Karpas-422 (cell line): Measurements from ENCODE around the gene SLC25A22. TPM values are rescaled to one million over a fixed set of nuclear protein-coding genes. Genes with fewer than 3 reads are reported as not detected.

ENCODE experiments used
- DNase-seq: peaks from one replicate; pipeline ENCODE4 v3.0.0-alpha.2; 2015
- H2AFZ ChIP-seq: fragments of 200-600 bp; sonication (generic); 2 replicates; pipeline ENCODE4 v1.6.1; 2014; ENCODE audit warnings: antibody characterized with exemption, low read length, mixed read lengths
- H3K27ac ChIP-seq: fragments of 200-600 bp; sonication (generic); 2 replicates; pipeline ENCODE4 v1.5.1; 2014; ENCODE audit warnings: mild to moderate bottlenecking, low read length, moderate library complexity
- H3K27me3 ChIP-seq: fragments of 200-600 bp; sonication (generic); 2 replicates; pipeline ENCODE4 v1.6.1; 2014; ENCODE audit warnings: low read length, mixed read lengths
- H3K36me3 ChIP-seq: fragments of 200-600 bp; sonication (generic); 2 replicates; pipeline ENCODE4 v1.6.1; 2014; ENCODE audit warnings: low read length, mixed read lengths; ENCODE audit not compliant: insufficient read depth
- H3K4me1 ChIP-seq: fragments of 200-600 bp; sonication (generic); 2 replicates; pipeline ENCODE4 v1.6.1; 2014; ENCODE audit warnings: mild to moderate bottlenecking, low read length, mixed read lengths
- H3K4me2 ChIP-seq: fragments of 200-600 bp; sonication (generic); 2 replicates; pipeline ENCODE4 v1.6.1; 2014; ENCODE audit warnings: low read length, low read depth, mild to moderate bottlenecking; ENCODE audit not compliant: poor library complexity, severe bottlenecking
- H3K4me3 ChIP-seq: fragments of 200-600 bp; sonication (generic); 2 replicates; pipeline ENCODE4 v1.5.1; 2014; ENCODE audit warnings: mild to moderate bottlenecking, antibody characterized with exemption, low read length, mixed read lengths
- H3K79me2 ChIP-seq: fragments of 200-600 bp; sonication (generic); 2 replicates; pipeline ENCODE4 v1.6.1; 2014; ENCODE audit warnings: mild to moderate bottlenecking, low read length, mixed read lengths
- H3K9ac ChIP-seq: fragments of 200-600 bp; sonication (generic); 2 replicates; pipeline ENCODE4 v1.6.0; 2014; ENCODE audit warnings: low read length
- H3K9me2 ChIP-seq: fragments of 200-600 bp; sonication (generic), shearing (Covaris generic); replicated peaks from 2 replicates; pipeline ENCODE4 v1.6.0; 2014; ENCODE audit warnings: mild to moderate bottlenecking, low read length, moderate library complexity; ENCODE audit not compliant: insufficient read depth
- H3K9me3 ChIP-seq: fragments of 300-700, 200-600 bp; sonication (generic); 2 replicates; pipeline ENCODE4 v1.6.1; 2014; ENCODE audit warnings: low read length, mixed read lengths
- H4K20me1 ChIP-seq: fragments of 200-600 bp; sonication (generic); 2 replicates; pipeline ENCODE4 v1.6.1; 2014; ENCODE audit warnings: mild to moderate bottlenecking, antibody characterized with exemption, low read length, low read depth; ENCODE audit not compliant: insufficient read depth
- total RNA-seq: library from RNA; depleted of rRNA; stranded (reverse); fragments of >200 nt; shearing (Covaris generic); gene quantifications from 2 replicates; pipeline ENCODE4 v1.2.3, GENCODE V29; 2014; ENCODE audit warnings: low replicate concordance

Gene SLC25A22
- total RNA-seq, 1 experiment from 2014 or later: 9.3 TPM

DNA sequence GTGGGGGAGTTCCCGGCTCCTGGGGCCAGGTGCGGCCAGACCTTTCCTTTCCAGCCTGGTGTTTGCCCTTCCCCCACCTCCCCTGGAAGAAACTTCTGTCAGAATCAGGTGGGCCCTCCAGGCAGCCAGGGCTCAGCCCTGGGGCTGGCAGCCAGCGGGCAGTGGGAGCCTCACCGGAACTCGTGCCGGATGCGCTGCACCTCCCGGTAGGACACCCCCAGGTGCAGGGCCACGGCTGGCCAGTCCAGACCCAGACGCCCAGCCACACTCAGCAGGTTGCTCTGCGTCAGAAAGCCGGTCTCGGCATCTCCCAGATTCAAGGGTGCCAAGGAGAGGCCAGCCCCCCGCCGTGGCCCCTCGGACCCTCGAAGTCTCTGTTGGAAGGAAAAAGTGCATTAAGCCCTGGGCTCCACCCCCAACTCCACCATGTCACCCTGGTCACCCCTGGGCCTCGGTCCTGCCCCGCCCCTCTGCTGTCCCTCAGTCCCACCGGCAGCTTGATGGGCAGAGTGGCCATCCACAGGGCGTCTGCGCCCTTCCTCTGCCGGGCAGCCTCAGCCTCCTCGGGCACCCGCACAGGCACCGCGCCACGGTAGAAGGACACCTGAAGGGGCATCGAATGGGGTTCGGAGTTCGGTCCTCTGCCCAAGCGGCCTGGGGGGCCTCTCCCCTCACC lies 1.7 kb upstream of the SLC25A22 start:
- Histone ChIP-seq H3K79me2 (peaks cover 17% of the 10 kb centered on the region), H3K4me2 (no peak overlapping the region), H3K4me3 (no peak overlapping the region), H2AFZ (no peak overlapping the region), H4K20me1 (peaks cover 6% of the 10 kb centered on the region; the same call in 1 of the 2 replicates), H3K36me3 (no peaks in the 10 kb centered on the region), H3K27me3 (no peaks in the 10 kb centered on the region), H3K9me2 (no peaks in the 10 kb centered on the region), H3K27ac (no peak overlapping the region), H3K4me1 (peaks cover 32% of the 10 kb centered on the region), H3K9me3 (no peaks in the 10 kb centered on the region), H3K9ac (no peak overlapping the region)
- no peak for DNase-seq

DNA sequence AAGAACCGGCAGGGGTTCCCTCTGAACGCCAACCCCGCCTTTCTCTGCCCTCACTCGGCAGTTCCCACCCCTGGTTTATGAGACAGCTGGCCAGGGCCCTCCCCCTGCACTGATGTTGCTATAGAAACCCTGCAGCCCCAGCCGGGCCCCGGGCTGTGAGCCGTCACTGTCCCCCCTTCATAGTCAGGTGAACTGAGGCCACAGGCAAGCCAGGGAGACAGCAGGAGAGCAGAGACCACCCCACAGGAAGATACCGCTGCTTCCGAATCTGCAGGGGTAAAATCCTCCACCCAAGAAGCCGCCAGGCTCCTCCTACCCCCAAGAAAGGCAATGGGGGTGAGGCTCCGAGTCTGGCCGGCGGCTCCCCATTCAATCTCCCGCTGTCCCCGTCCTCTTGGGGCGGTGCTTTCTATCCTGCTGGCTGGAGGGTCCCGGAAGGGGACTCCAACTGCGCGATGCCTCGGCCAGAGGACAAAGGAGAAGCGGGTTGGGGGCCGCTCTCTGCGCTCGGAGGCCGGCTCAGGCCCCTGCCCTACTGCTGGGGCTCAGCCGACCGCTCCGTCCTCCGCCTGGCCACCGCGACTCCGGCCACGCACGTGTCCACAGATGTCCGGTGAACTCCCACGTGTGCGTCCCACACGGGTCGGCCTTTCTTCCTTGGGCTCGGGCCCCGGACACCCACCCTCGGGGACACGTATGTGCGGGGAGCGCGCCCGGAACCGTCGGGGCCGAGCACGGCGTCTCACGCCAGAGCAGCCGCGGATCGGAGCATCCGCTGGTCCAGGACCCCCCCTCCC lies 587 bp downstream of the SLC25A22 start:
- peak overlapping the region; percentile 93 for H3K9ac ChIP-seq
- peaks cover 24% of the 10 kb centered on the region for H3K79me2 ChIP-seq
- DNase-seq: peak; percentile 92
- peaks cover 24% of the 10 kb centered on the region for H3K4me1 ChIP-seq
- peak overlapping the region; percentile 97 for H3K4me2 ChIP-seq
- peak overlapping the region; percentile 95 for H3K4me3 ChIP-seq
- H4K20me1 ChIP-seq: peaks cover 13% of the 10 kb centered on the region; the same call in 1 of the 2 replicates
- H3K36me3 ChIP-seq: no peaks in the 10 kb centered on the region
- H3K27me3 ChIP-seq: no peaks in the 10 kb centered on the region
- peak overlapping the region; percentile 81 for H3K27ac ChIP-seq
- no peaks in the 10 kb centered on the region for H3K9me3 ChIP-seq
- H2AFZ ChIP-seq: no peak overlapping the region
- H3K9me2 ChIP-seq: no peaks in the 10 kb centered on the region

DNA sequence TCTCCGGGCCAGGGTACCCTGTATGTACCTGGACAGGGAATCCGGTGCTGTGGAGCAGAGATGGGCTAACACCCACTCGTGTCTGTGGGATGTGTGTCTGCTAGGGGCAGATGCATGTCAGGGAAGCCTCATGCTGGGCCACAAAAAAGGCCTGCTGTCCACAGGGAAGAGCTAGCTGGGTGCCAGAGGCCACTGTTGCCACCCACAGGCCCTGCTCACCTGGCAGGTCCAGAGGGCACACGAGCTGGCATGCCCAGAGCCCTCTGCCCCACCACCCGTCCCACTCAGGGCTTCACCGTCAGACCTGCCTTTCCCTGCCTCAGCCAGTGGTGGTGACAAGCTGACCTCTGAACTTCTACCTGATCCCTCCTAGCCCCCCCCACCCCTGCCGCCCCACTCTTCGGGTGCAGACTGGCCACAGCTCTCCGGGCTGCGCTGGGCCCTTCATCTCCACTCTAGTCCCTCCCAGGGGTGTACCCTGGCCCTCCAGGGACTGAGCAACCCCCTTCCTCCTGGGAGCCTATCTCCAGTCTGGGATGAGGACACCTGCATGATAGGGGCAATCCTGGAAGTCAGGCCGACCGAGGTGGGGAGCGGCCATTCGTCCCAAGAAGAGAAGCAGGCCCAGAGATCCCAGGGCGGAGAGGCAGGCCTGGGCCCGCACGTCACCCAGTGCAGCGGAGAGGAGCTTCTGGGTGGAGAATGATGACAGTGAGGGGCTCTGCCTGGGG lies 1.4 kb downstream of the SLC25A22 start:
- Histone ChIP-seq H4K20me1 (peaks cover 13% of the 10 kb centered on the region; the same call in 1 of the 2 replicates), H3K9ac (peak overlapping the region; percentile 93), H2AFZ (no peak overlapping the region), H3K9me3 (no peaks in the 10 kb centered on the region), H3K27me3 (no peaks in the 10 kb centered on the region), H3K79me2 (peaks cover 24% of the 10 kb centered on the region), H3K27ac (peak overlapping the region; percentile 81), H3K4me3 (peak overlapping the region; percentile 95), H3K4me2 (peak overlapping the region; percentile 97), H3K9me2 (no peaks in the 10 kb centered on the region), H3K36me3 (no peaks in the 10 kb centered on the region), H3K4me1 (peaks cover 24% of the 10 kb centered on the region)
- DNase-seq: no peak

DNA sequence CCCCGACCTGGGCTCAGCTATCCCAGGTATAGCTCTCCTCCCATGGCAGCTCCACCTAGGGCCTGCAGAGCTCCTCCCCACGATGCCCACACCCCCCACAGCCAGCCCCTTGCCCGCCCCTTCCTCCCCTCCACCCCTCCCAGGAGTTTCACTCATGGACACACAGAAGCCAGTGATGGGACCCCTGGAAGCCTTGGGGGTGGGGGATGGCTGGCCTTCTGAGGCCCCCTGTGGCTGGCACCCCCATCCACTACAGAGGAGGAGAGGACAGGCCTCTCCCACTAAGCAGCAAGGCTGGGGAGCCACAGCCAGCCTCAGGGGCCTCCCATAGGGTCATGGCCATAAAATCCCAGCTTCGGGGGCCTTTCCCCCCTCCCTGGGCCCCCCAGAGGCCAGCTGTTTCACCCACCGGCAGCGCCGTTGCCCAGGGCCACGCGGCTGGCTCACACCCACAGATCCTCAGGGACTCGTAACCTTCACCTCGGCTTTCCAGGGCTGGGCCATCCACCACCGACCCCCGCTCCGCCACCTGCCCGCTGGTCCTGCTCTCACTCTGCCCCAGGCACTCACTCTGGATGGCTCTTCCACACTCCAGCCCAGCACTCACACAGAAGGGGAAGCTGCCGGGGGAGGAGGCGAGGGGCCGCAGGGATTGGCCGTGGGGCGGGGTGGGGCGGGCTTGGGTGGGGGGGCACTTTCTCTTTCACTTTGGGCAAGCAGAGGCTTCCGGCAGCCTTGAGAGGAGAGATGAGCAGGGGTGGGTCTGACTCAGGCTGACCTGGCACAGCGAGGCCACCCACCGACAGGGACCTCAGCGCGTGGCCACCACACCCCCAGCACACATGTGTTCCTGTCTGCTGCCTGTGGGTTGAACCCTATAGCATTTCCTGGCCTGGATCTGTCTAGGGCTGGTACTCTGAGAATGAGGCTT lies 2.2 kb downstream of the SLC25A22 start:
- no peaks in the 10 kb centered on the region for H3K27me3 ChIP-seq
- peak overlapping the region; percentile 95 for H3K4me3 ChIP-seq
- DNase-seq: peak; percentile 89
- H3K4me2 ChIP-seq: peak overlapping the region; percentile 97
- peak overlapping the region; percentile 81 for H3K27ac ChIP-seq
- no peaks in the 10 kb centered on the region for H3K36me3 ChIP-seq
- peaks cover 30% of the 10 kb centered on the region for H3K4me1 ChIP-seq
- peaks cover 13% of the 10 kb centered on the region; the same call in 1 of the 2 replicates for H4K20me1 ChIP-seq
- no peaks in the 10 kb centered on the region for H3K9me3 ChIP-seq
- no peak overlapping the region for H2AFZ ChIP-seq
- no peaks in the 10 kb centered on the region for H3K9me2 ChIP-seq
- peak overlapping the region; percentile 93 for H3K9ac ChIP-seq
- peaks cover 24% of the 10 kb centered on the region for H3K79me2 ChIP-seq

DNA sequence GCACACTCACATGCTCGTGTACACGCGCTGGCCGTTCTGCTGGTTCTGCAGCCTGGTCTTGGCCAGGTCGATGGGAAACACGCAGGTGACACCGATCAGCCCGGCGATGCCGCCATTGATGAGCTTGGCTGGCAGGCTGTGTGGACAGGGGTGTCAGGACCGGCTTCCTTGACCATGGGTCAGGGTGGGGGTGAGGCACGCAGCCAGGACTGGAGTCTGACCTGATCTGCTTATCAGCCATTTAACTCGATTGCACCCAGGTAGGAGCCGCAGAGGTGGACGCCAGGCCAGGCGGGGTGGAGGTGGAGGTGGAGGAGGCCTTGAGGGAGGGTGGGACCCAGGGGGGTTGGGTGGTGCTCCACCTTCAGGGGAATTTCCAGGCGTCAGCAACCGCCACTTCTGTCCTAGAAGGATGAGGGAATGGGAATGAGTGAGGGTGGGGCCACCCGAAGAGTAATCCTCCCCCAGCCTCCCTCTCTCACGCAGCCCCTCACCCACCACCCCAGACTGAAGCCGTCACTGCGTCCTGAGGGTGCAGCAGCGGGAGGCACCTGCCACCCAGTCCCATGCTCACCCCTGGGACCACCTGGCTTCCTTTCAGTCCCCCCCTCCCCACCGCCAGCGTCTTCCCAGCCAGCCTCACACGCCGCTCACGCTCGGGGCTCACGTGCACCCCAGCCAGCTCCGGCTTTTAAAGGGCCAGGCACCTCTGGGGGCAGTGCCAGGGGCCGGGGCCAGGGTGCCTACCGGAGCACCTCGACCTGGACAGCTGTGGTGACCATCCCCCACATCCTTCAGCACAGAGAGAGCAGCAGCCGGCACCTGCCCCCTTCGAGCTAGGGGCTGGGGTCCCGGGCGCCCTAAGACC lies 3.1 kb downstream of the SLC25A22 start:
- H3K9ac ChIP-seq: peak overlapping the region; percentile 93

DNA sequence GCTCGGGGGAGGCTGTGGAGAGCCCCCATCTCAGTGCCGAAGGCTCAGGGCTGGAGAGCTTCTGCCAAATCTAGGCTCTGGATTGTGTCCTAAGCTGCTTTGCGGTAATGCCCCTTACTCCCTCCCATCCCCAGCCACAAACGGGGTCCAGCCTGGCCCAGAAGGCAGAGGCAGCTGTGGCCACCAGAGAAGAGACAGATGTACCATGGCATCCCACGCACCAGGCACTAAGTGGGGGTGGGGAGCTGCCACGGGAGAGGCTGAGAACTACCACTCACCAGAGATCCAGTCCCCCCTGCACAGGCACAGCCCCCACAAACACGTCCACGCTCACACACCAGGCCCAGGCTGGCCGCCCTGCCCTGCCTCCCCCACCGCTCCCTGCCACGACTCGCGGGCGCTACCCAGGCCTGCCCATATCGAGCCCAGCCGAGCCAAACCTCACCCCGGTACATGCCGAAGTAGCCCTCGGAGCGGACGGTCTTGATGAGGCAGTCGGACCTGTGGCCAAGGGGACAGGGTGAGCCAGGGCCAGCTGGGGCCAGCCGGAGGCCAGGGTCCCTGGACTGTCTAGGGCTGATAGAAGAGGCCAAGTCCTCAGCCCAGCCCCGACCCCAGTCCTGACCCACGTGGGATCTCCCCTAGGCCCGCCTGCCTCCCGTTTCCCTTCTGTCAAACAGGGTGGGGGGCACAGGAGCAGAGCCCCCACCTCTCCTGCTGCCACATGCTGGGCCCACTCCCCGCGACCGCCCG lies 3.9 kb downstream of the SLC25A22 start:
- no peaks in the 10 kb centered on the region for H3K9me2 ChIP-seq
- H3K9ac ChIP-seq: no peak overlapping the region
- peaks cover 30% of the 10 kb centered on the region for H3K79me2 ChIP-seq
- no peaks in the 10 kb centered on the region for H3K27me3 ChIP-seq
- H2AFZ ChIP-seq: no peak overlapping the region
- no peaks in the 10 kb centered on the region for H3K9me3 ChIP-seq
- no peaks in the 10 kb centered on the region for H3K36me3 ChIP-seq
- no peak for DNase-seq
- peaks cover 13% of the 10 kb centered on the region; the same call in 1 of the 2 replicates for H4K20me1 ChIP-seq
- H3K27ac ChIP-seq: no peak overlapping the region
- H3K4me2 ChIP-seq: peak overlapping the region; percentile 97
- H3K4me3 ChIP-seq: no peak overlapping the region; the same call in 1 of the 2 replicates
- H3K4me1 ChIP-seq: peaks cover 40% of the 10 kb centered on the region

More for the DNA sequence above, 3.1 kb downstream of the SLC25A22 start:
- H3K9me3 ChIP-seq: no peaks in the 10 kb centered on the region
- peaks cover 24% of the 10 kb centered on the region for H3K79me2 ChIP-seq
- H2AFZ ChIP-seq: no peak overlapping the region
- H3K36me3 ChIP-seq: no peaks in the 10 kb centered on the region
- H3K4me3 ChIP-seq: peak overlapping the region; percentile 95
- H3K9me2 ChIP-seq: no peaks in the 10 kb centered on the region
- peak; percentile 76 for DNase-seq
- no peaks in the 10 kb centered on the region for H3K27me3 ChIP-seq
- peak overlapping the region; percentile 97 for H3K4me2 ChIP-seq
- H3K4me1 ChIP-seq: peaks cover 39% of the 10 kb centered on the region
- peaks cover 13% of the 10 kb centered on the region; the same call in 1 of the 2 replicates for H4K20me1 ChIP-seq
- H3K27ac ChIP-seq: peak overlapping the region; percentile 76; the same call in 1 of the 2 replicates
